Measurements from ENCODE around the gene SSTR5.

DNA sequence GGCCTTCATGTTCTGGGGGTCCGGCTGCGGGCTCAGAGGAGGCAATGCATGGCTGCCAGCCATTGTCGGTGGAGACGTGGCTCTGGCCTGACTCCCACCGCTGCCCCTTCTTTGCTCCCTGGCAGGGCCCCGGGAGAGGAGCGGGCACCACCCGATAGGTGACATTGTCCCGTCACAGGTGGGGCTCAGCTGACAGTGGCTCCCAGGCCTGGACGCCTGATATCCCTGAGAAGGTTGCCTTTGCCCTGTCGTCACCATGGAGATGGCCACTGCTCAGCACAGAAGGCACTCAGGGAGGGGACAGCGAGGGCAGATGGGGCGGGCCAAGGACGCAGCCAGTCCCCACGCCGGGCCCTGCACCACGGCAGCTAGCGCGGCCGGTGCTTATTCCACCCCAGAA lies 48.4 kb upstream of the SSTR5 start:
- no peak for TF ChIP-seq POLR2A (IDR thresholded peaks at IDR 0.05; ENCODE audit: low read length)
- no peak for TF ChIP-seq GATA1 (IDR thresholded peaks at IDR 0.05; ENCODE audit: low read depth, low read length)

All from erythroblast (primary cell).